Measurements from ENCODE around the gene SMARCA2.

DNA sequence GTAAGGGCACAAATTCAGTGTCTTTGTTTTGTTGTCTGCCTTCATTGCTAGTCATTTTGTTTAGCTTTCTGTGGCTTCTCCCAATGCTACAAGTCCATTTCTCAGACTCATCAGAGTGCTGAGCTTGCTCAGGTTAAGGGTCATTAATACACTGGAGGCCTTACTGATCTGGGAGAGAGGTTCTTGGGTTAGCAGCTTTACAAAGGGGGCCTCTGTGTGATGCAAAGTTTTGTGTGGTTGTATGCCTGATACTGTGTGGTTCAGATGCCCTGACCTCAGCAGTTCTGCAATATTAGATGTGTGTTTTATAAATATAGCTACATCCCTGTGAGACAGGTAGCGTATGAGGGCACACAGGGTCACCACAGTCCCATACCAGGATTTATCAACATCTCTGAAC, 34.8 kb upstream of the SMARCA2 start:
- TF ChIP-seq EZH2 (IDR thresholded peaks at IDR 0.05) (no peak), POLR2AphosphoS5 (IDR thresholded peaks at IDR 0.05; ENCODE audit: borderline replicate concordance, low read depth, low read length) (no peak)
